Stimulated activated CD8-positive, alpha-beta memory T cell treated with anti-CD3 and anti-CD28 coated beads, Interleukin-15, amount 100 ng/mL, for 24 hours (primary cell): ENCODE data around the gene NEUROG3.
"Not testable (repeated sequence)": the region's sequence is repeated elsewhere in the genome, so short reads cannot be mapped to it uniquely, and the experiment has no call there.

Experiments
- DNase-seq: peaks from one replicate; pipeline ENCODE4 v3.0.0-alpha.2; 2020; ENCODE audit warnings: low read depth

The NEUROG3 gene

GRCh38 chr10:69571618-69572158 lies 1.5 kb downstream of the NEUROG3 start:
- no peak for DNase-seq

GRCh38 chr10:69570050-69570816 lies 3.0 kb downstream of the NEUROG3 start:
- DNase-seq = no peak

- no peak for DNase-seq
Observed at GRCh38 chr10:69569396-69569934, 3.8 kb downstream of the NEUROG3 start.

- no peak for DNase-seq
Observed at GRCh38 chr10:69568472-69569395, 4.5 kb downstream of the NEUROG3 start.

GRCh38 chr10:69567920-69568319 lies 5.3 kb downstream of the NEUROG3 start:
- no peak for DNase-seq

- no peak for DNase-seq
Observed at GRCh38 chr10:69562731-69563254, 10.4 kb downstream of the NEUROG3 start.

GRCh38 chr10:69559525-69559924 lies 13.7 kb downstream of the NEUROG3 start:
- no peak for DNase-seq

- DNase-seq = no peak
Observed at GRCh38 chr10:69558559-69558958, 14.7 kb downstream of the NEUROG3 start.

- no peak for DNase-seq
Observed at GRCh38 chr10:69554611-69555010, 18.6 kb downstream of the NEUROG3 start.

GRCh38 chr10:69553328-69553727 lies 19.9 kb downstream of the NEUROG3 start:
- DNase-seq = no peak

- no peak for DNase-seq
Observed at GRCh38 chr10:69552268-69552667, 21.0 kb downstream of the NEUROG3 start.

- DNase-seq = no peak
Observed at GRCh38 chr10:69549959-69550358, 23.3 kb downstream of the NEUROG3 start.

GRCh38 chr10:69541463-69541862 lies 31.8 kb downstream of the NEUROG3 start:
- no peak for DNase-seq

GRCh38 chr10:69538461-69538860 lies 34.8 kb downstream of the NEUROG3 start:
- no peak for DNase-seq

- DNase-seq = no peak
Observed at GRCh38 chr10:69537449-69537848, 35.8 kb downstream of the NEUROG3 start.

- not testable (repeated sequence) for DNase-seq
Observed at GRCh38 chr10:69536521-69536920, 36.7 kb downstream of the NEUROG3 start.

- no peak for DNase-seq
Observed at GRCh38 chr10:69533658-69534057, 39.6 kb downstream of the NEUROG3 start.

- no peak for DNase-seq
Observed at GRCh38 chr10:69527961-69528360, 45.3 kb downstream of the NEUROG3 start.
